OCI-LY7 (cell line): ENCODE results near the gene ADRB1.

Experiments
- CTCF ChIP-seq: fragments of 200-600 bp; sonication (generic); conservative IDR thresholded peaks from 2 replicates; pipeline ENCODE4 v1.5.1; 2014; ENCODE audit warnings: mild to moderate bottlenecking, antibody characterized with exemption, low read length, moderate library complexity, mixed read lengths
- EZH2phosphoT487 ChIP-seq: fragments of 200-600 bp; sonication (generic); IDR thresholded peaks from 2 replicates; pipeline ENCODE4 v1.6.1; 2018; ENCODE audit warnings: low read depth, borderline replicate concordance, mild to moderate bottlenecking, mixed run types, antibody characterized with exemption, low read length, moderate library complexity, mixed read lengths

- TF ChIP-seq EZH2phosphoT487 (no peak), CTCF (no peak)
Observed at GRCh38 chr10:114068054-114068707, 24.5 kb downstream of the ADRB1 start.
